Measurements from ENCODE around the gene PLOD3. TPM values are rescaled to one million over a fixed set of nuclear protein-coding genes. Genes with fewer than 3 reads are reported as not detected.

PLOD3 gene
- total and polyA plus RNA-seq, 2 of the 8 experiments (the other 6 are each of a cell fraction or from before 2014, with no cell fraction given): 28.4 to 47.2 TPM

DNA sequence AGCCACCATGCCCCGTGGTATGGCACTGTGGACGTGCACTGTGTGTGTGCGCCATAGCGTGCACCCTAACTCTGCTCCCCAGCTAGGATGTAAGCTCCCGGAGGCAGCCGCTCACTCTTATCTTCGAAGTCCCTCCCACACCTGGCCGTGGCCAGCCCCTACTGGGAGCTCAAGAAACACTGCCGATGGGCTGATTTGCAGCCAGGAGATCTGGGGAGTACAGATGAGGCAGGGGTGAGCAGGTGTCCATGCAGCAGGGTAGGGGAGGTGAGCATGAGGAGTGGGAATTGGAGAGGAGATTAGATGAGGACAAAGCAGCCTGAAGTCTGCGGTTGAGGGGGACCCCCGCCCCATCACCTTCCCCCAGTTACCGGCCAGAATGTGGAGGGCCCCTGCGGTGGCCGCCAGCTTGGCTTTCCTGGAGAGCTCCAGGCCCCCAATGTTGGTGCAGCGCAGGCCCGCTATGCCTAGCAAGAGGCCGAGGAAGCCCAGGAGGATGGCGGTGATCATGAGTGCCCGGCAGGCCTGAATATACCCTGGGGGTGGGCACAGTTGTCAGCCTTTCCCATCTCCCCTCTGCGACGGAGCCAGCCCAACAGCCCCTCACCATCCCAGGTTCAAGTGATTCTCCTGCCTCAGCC is 16.6 kb upstream of the PLOD3 start:
- POLR2A ChIA-PET (ENCODE audit: partially characterized antibody): interaction anchor here (2.0 to 3.9 kb wide), 2 partner anchors 10 to 72 kb away, joined by 9 to 23 read pairs; partner anchors contain the start of gene FIS1
- Histone ChIP-seq H2BK120ac (replicated peaks; ENCODE audit: low read depth, low read length) (no peak overlapping the region), H4K5ac (ENCODE audit: insufficient read length, low read depth, low read length) (no peak overlapping the region), H2BK20ac (ENCODE audit: low read length) (no peak overlapping the region), H3K4me2 (ENCODE audit: insufficient read depth in 1 of 2, low read depth in 2 of 2, low read length in 2 of 2) (no peak overlapping the region), H4K91ac (replicated peaks; ENCODE audit: insufficient read length, low read length) (no peak overlapping the region), H3K9ac (replicated peaks in 1 of 4; ENCODE audit: extremely low read depth in 1 of 4, low read depth in 3 of 4, low read length in 3 of 4) (no peak overlapping the region), H3K79me2 (ENCODE audit: control insufficient read depth in 1 of 2, insufficient read depth in 2 of 2, low read length in 2 of 2) (no peaks in the 10 kb centered on the region), H3K18ac (ENCODE audit: extremely low read depth, low read length) (no peak overlapping the region), H3K14ac (ENCODE audit: insufficient read length) (no peak overlapping the region), H4K20me1 (replicated peaks in 1 of 2; ENCODE audit: control insufficient read depth in 1 of 2, insufficient read depth in 2 of 2, low read length in 2 of 2) (peaks cover 0 to 10% of the 10 kb centered on the region in 2 experiments), H3K36me3 (ENCODE audit: control insufficient read depth in 2 of 4, insufficient read depth in 4 of 4, low read length in 3 of 4) (no peaks in the 10 kb centered on the region; a peak in 2 of 8 replicates), H3K79me1 (ENCODE audit: low read depth, low read length) (no peaks in the 10 kb centered on the region), H3K9me3 (ENCODE audit: insufficient read depth in 2 of 2, low read depth in 1 of 2, low read length in 1 of 2) (no peaks in the 10 kb centered on the region), H3K4ac (replicated peaks; ENCODE audit: insufficient read length, low read depth, low read length) (no peak overlapping the region), H2AFZ (ENCODE audit: low read length) (no peak overlapping the region), H3K27ac (ENCODE audit: low read depth, low read length) (no peak overlapping the region), H2AK5ac (ENCODE audit: low read depth, low read length) (peak overlapping the region; percentile 75; the same call in 1 of the 2 replicates), H3K4me3 (ENCODE audit: extremely low read depth in 1 of 4, insufficient read depth in 2 of 4, low read depth in 3 of 4, low read length in 4 of 4) (no peak overlapping the region), H2BK15ac (ENCODE audit: low read length) (no peak overlapping the region), H3K4me1 (replicated peaks in 1 of 4; ENCODE audit: control insufficient read depth in 3 of 4, insufficient read depth in 4 of 4, low read length in 3 of 4) (peaks cover 0 to 24% (median 12%) of the 10 kb centered on the region in 4 experiments; a peak in 6 of 7 replicates), H4K8ac (ENCODE audit: extremely low read depth, insufficient read depth, low read length) (peak overlapping the region; percentile 45; the same call in 1 of the 2 replicates), H3K27me3 (replicated peaks in 1 of 4; ENCODE audit: control insufficient read depth in 3 of 4, extremely low read depth in 1 of 4, insufficient read depth in 3 of 4, low read length in 3 of 4) (no peaks in the 10 kb centered on the region), H2BK5ac (ENCODE audit: low read depth, low read length) (no peak overlapping the region), H2BK12ac (ENCODE audit: low read depth, low read length) (no peak overlapping the region), H3K56ac (replicated peaks; ENCODE audit: insufficient read length, low read depth, low read length) (no peak overlapping the region), H3K23me2 (ENCODE audit: low read depth, low read length) (peaks cover 6% of the 10 kb centered on the region; the same call in 1 of the 2 replicates), H3K23ac (ENCODE audit: insufficient read length) (no peak overlapping the region)
- no peak for FAIRE-seq
- 92% methylated on average over 21 of the region's 21 CpGs; no CpG with 5 or more reads in 1 of the 2 experiments for WGBS, 2 experiments (ENCODE audit: extremely low coverage in 1 of 2, insufficient coverage in 1 of 2, insufficient read length in 1 of 2, insufficient replicate concordance in 2 of 2, low coverage in 1 of 2, low lambda C conversion rate in 2 of 2, missing lambda C conversion rate in 1 of 2)
- DNase-seq (ENCODE audit: low read depth in 1 of 2, low spot score in 2 of 2): peak in 1 of 2 experiments; percentile 60
- CTCF ChIA-PET (ENCODE audit: partially characterized antibody): interaction anchor here (0.7 to 6.5 kb wide), 19 partner anchors 9 to 1104 kb away, joined by 3 to 69 read pairs (median 5); partner anchors contain the start of genes FIS1, PLOD3, TRIM56 and ZNHIT1
- TF ChIP-seq SUZ12 (IDR thresholded peaks at IDR 0.05; ENCODE audit: low read length) (no peak), CHD1 (IDR thresholded peaks at IDR 0.05; ENCODE audit: low read depth, low read length) (no peak), RAD21 (IDR thresholded peaks at IDR 0.05 in 1 of 2, conservative IDR thresholded peaks at IDR 0.05 in 1 of 2; ENCODE audit: low read depth in 2 of 2, low read length in 2 of 2) (no peak), POU5F1 (IDR thresholded peaks at IDR 0.05; ENCODE audit: low read depth, low read length) (no peak), MAFK (IDR thresholded peaks at IDR 0.05; ENCODE audit: low read depth, low read length) (no peak), BCL11A (IDR thresholded peaks at IDR 0.05; ENCODE audit: low read depth in 2 of 2, low read length in 2 of 2) (no peak), SIRT6 (IDR thresholded peaks at IDR 0.05; ENCODE audit: low read length) (no peak), BACH1 (IDR thresholded peaks at IDR 0.05; ENCODE audit: low read length) (no peak), SRF (IDR thresholded peaks at IDR 0.05; ENCODE audit: low read depth, low read length) (no peak), HDAC6 (IDR thresholded peaks at IDR 0.05; ENCODE audit: low read depth, low read length) (no peak), CBX5 (IDR thresholded peaks at IDR 0.05; ENCODE audit: low read depth, low read length) (no peak), POLR2A (IDR thresholded peaks at IDR 0.05; ENCODE audit: control extremely low read depth in 1 of 2, low read depth in 2 of 2, low read length in 2 of 2) (no peak), CBX8 (IDR thresholded peaks at IDR 0.05; ENCODE audit: borderline replicate concordance, low read depth, low read length) (no peak), CREB1 (IDR thresholded peaks at IDR 0.05) (no peak)
